Panc1 (cell line): ENCODE measurements around the gene IFNK. TPM values are rescaled to one million over a fixed set of nuclear protein-coding genes. Genes with fewer than 3 reads are reported as not detected.

ENCODE experiments used
- ATAC-seq: fragments of 200-7000 bp; cut with Tn5 transposase; 2 replicates; pipeline ENCODE4 v1.9.1; 2020; ENCODE audit warnings: mild to moderate bottlenecking, moderate library complexity
- BruUV-seq: library from RNA; stranded (reverse); fragments of 400-500 nt; replicated peaks from 2 replicates; lab custom pipeline; 2021; lab: Mats Ljungman, UMichigan
- CTCF ChIA-PET: fragments of 300-600 bp; sonication (Branson Sonifier 250); formaldehyde crosslinking; loops from one replicate; lab custom pipeline; 2022; ENCODE audit warnings: antibody characterized with exemption; lab: Charles Lee
- POLR2A ChIA-PET: fragments of 300-600 bp; sonication (Branson Sonifier 250); formaldehyde crosslinking; loops from one replicate; lab custom pipeline; 2022; ENCODE audit warnings: antibody characterized with exemption; lab: Charles Lee
- DNase-seq: peaks from one replicate; pipeline ENCODE4 v3.0.0-alpha.2; 2010; ENCODE audit warnings: low read depth, low spot score
- H3K27ac ChIP-seq: 2 replicates; pipeline ENCODE4 v1.5.1; 2011; ENCODE audit warnings: mild to moderate bottlenecking, low read length, inconsistent platforms
- H3K27me3 ChIP-seq: fragments of 200-500 bp; sonication (Bioruptor generic); 2 replicates; pipeline ENCODE4 v1.6.0; 2014; ENCODE audit warnings: low read length, inconsistent platforms; ENCODE audit not compliant: control insufficient read depth, insufficient read depth
- H3K36me3 ChIP-seq: fragments of 200-500 bp; sonication (Bioruptor generic); 2 replicates; pipeline ENCODE4 v1.5.1; 2014; ENCODE audit warnings: inconsistent platforms, mild to moderate bottlenecking, low read length, moderate library complexity; ENCODE audit not compliant: control insufficient read depth, insufficient read depth
- H3K4me1 ChIP-seq: 2 replicates; pipeline ENCODE4 v1.5.1; 2011; ENCODE audit warnings: inconsistent platforms, mild to moderate bottlenecking, low read length, moderate library complexity; ENCODE audit not compliant: control insufficient read depth, insufficient read depth
- H3K4me3 ChIP-seq, 2 experiments: 2 replicates each; pipeline ENCODE4 v1.5.1; 2011 to 2012; ENCODE audit warnings: low read depth in 2 of 2, low read length in 2 of 2, mild to moderate bottlenecking in 2 of 2, inconsistent platforms in 1 of 2, moderate library complexity in 1 of 2
- H3K9me3 ChIP-seq: fragments of 200-500 bp; sonication (Bioruptor generic); 2 replicates; pipeline ENCODE4 v1.5.1; 2014; ENCODE audit warnings: low read depth, mild to moderate bottlenecking, inconsistent platforms, low read length, moderate library complexity; ENCODE audit not compliant: control insufficient read depth, insufficient read depth
- CTCF ChIP-seq: fragments of 450-650 bp; IDR thresholded peaks from 2 replicates; pipeline ENCODE4 v1.5.1; 2017; ENCODE audit warnings: mild to moderate bottlenecking
- POLR2AphosphoS5 ChIP-seq: IDR thresholded peaks from 2 replicates; pipeline ENCODE4 v1.6.1; 2012; ENCODE audit warnings: mild to moderate bottlenecking, low read depth, low read length, moderate library complexity
- REST ChIP-seq, 2 experiments: IDR thresholded peaks; 2 replicates each; pipeline ENCODE4 v1.6.1; 2011 to 2012; ENCODE audit warnings: low read depth in 2 of 2, control low read depth in 1 of 2, low read length in 1 of 2, mild to moderate bottlenecking in 1 of 2, moderate library complexity in 1 of 2; ENCODE audit not compliant: insufficient read depth in 1 of 2
- SIN3A ChIP-seq: IDR thresholded peaks from 2 replicates; pipeline ENCODE4 v1.6.1; 2012; ENCODE audit warnings: low read depth, mild to moderate bottlenecking, low read length, moderate library complexity, borderline replicate concordance; ENCODE audit not compliant: insufficient read depth
- TCF7L2 ChIP-seq: IDR thresholded peaks from 2 replicates; pipeline ENCODE4 v1.6.1; 2011; ENCODE audit warnings: mild to moderate bottlenecking, low read depth, low read length, inconsistent platforms
- in situ Hi-C: cut with HindIII; loops from 2 replicates; pipeline ENCODE4 v1.10.0; 2016; ENCODE audit warnings: low sequenced_read_pairs, low pct_unique_long_range_greater_than_20kb
- intact Hi-C: fragments of 100-400 bp; cut with micrococcal nuclease; formaldehyde crosslinking; loops from one replicate; pipeline ENCODE4 v1.10.0; 2022; ENCODE audit not compliant: unreplicated experiment
- total RNA-seq: library from RNA; stranded (reverse); gene quantifications from one replicate; pipeline ENCODE4 v1.2.1, GENCODE V29; 2021; ENCODE audit not compliant: unreplicated experiment

The IFNK gene
- total RNA-seq, 1 experiment from 2014 or later, result not detected

- Histone ChIP-seq H3K27me3 (no peaks in the 10 kb centered on the region), H3K27ac (no peak overlapping the region), H3K36me3 (no peaks in the 10 kb centered on the region; the same call in 1 of the 2 replicates), H3K4me3 (no peak overlapping the region), H3K4me1 (no peaks in the 10 kb centered on the region), H3K9me3 (no peaks in the 10 kb centered on the region)
- POLR2A ChIA-PET, result no interaction called here
- intact Hi-C loops, result loop anchor here (10.0 kb wide), 1 partner anchor 56 kb away; no protein-coding TSS in a partner anchor
- ATAC-seq (no peak), DNase-seq (no peak)
- BruUV-seq, result no TSS peak
- CTCF ChIA-PET, result no interaction called here
- TF ChIP-seq REST (IDR thresholded peaks at IDR 0.05; ENCODE audit: insufficient read depth in 1 of 2, low read depth in 2 of 2, low read length in 1 of 2) (no peak), CTCF (no peak), POLR2AphosphoS5 (no peak), TCF7L2 (no peak), SIN3A (no peak)
- in situ Hi-C loops, result no loop called here
Observed at GRCh38 chr9:27560457-27560856, 36.4 kb downstream of the IFNK start.

GRCh38 chr9:27561685-27562084 is 37.6 kb downstream of the IFNK start:
- intact Hi-C loops (loop anchor here (10.0 kb wide), 1 partner anchor 57 kb away; no protein-coding TSS in a partner anchor), in situ Hi-C loops (no loop called here)
- TF ChIP-seq POLR2AphosphoS5, result no peak
- TF ChIP-seq CTCF, result no peak
- TF ChIP-seq REST (IDR thresholded peaks at IDR 0.05; ENCODE audit: insufficient read depth in 1 of 2, low read depth in 2 of 2, low read length in 1 of 2), result no peak
- TF ChIP-seq SIN3A, result no peak
- no peak for TF ChIP-seq TCF7L2
- H3K4me1 ChIP-seq, result no peaks in the 10 kb centered on the region
- no TSS peak for BruUV-seq
- CTCF ChIA-PET, result no interaction called here
- H3K4me3 ChIP-seq, result no peak overlapping the region
- H3K36me3 ChIP-seq, result no peaks in the 10 kb centered on the region; the same call in 1 of the 2 replicates
- ATAC-seq, result no peak
- H3K9me3 ChIP-seq, result no peaks in the 10 kb centered on the region
- DNase-seq, result no peak
- no peak overlapping the region for H3K27ac ChIP-seq
- POLR2A ChIA-PET, result no interaction called here
- no peaks in the 10 kb centered on the region for H3K27me3 ChIP-seq
